Kidney glomerular epithelial cell (primary cell): ENCODE results near the gene MTMR3.
A peak's percentile ranks its signal among the peaks of the same experiment; 100 is the strongest.
"Not testable (repeated sequence)": the region's sequence is repeated elsewhere in the genome, so short reads cannot be mapped to it uniquely, and the experiment has no call there.

Source experiments
- DNase-seq: peaks from one replicate; lab custom pipeline; 2025; lab: John Stamatoyannopoulos, UW

Gene MTMR3

GRCh38 chr22:29883045-29883774 lies at the start of gene MTMR3:
TSS of gene MTMR3 (plus strand) at chr22:29883174. CDS start at chr22:29971060, 87,886 bp downstream.
- DNase-seq, result peak; percentile 67

DNA sequence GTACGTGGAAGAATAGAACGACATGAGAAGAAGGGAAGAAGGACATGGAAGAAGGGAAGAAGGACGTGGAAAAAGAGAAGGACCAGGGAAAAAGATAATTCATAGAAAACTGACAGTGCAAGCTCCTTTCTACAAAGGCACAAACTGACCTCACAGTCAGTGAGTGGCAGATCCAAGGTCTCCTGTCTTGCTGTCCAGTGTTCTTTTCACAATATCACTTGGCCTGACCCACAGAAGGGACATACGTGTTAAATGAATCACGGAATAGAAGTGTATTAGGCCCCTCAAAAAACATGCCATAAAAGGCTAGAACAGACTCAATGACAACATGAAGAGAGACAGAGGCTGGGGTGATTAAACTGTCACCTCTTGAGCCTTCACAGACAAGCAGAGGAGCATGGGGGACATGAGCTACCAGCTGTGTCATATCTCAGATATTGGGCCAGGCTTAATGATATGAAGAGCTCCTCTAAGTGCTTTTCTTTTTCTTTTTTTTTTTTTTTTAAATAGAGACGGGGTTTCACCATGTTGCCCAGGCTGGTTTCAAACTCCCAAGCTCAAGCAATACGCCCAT lies 49.5 kb upstream of the MTMR3 start:
- DNase-seq, result no peak

DNA sequence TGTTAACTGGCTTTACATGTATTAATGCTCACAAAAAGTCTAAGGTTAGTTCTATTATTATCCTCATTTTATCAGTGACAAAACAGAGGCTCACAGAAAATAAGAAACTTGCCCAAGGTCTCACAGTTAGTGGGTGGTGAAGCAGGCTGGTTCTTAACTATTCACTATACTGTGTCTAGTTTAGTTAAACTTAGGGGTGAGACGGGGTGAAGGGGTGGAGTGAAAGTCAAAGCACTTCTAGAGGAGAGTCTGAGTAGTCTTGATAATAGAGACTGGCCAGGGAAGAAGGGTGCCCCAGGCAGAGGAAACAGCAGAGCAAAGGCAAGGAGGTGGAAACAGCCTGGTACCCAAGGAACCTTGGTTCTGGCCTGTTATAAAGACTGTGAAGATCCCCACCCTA lies 48.9 kb upstream of the MTMR3 start:
- DNase-seq, result no peak

DNA sequence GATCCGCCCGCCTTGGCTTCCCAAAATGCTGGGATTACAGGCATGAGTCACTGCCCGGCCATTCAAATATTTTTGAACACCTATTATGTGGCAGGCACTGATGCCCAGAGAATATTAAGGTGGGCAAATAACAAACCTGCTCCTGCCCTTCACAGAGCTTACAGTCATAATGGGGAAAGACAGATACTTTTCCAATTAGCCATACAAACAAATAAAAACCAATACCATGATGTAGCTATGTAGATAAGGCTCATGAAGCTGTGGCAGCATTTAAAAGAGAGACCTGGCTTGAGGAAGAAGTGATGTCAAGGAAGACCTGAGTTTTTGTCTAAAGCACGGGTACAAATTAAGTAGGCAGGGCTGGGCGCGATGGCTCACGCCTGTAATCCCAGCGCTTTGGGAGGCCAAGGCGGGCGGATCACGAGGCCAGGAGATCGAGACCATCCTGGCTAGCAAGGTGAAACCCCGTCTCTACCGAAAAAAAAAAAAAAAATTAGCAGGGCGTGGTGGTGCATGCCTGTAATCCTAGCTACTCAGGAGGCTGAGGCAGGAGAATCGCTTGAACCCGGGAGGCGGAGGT lies 46.1 kb upstream of the MTMR3 start:
- not testable (repeated sequence) for DNase-seq

DNA sequence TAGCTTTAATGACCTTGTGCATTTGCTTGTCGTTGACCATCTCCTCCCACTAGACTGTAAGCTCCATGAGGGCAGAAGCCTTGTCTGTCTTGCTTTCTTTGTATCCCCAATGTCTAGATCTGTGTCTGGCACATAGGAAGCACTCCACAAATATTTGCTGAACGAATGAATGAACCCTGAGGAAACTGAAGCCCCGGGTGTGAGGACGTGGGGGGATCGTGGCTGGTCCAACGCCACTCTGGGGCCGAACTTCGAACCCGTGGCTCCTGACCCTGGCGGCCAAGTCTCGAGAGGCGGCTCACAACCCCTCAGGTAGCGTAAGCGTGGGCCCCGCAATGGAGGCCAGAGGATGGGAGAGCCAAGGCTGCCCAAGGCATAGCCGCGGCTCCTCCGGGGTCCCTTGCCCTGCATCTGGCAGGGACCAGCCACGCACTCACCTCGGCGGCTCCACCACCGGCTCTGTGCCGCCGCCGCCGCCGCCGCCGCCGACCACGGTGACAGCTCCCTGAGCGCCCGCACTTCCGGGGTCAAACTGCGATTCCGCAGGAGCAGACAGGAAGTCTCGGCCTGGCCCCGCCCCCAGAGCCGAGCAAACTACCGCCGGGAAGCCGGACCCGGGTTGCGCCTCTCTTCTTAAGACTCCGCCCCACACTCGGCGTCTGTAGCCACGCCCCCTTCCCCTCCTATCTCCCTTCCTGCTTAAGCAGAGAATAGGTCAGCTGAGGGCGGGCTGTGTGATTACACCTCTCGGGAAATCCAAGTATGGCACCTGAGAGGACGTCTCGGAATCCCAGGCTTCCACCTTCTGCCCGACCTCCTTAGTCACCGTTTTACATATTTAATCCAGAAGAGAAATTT lies 45.0 kb upstream of the MTMR3 start, which contains the start of gene ASCC2:
Gene ASCC2 (minus strand): TSS at position 534 of the 858 bp plus-strand sequence. CDS start 5,949 bp downstream, outside the sequence.
- DNase-seq, result peak; percentile 94

GRCh38 chr22:29838599-29838956 lies 44.4 kb upstream of the MTMR3 start:
- DNase-seq, result no peak

DNA sequence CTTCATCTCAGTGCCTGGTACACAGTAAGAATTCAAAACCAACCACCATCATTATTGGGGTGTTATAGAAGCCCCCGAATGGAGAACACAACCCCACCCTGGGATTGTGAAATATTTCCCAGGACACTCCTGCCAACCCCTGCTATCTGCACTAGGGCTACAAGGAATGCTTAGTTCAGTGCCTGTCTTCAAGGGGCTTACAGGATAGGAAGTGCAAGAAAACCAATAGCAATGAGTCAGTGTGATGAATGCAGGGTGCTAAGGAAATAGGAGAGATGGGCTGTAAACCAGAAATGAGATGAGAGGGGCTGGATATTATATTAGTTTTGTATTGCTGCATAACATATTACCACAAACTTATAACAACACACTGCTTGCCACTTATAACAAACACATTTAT lies 43.9 kb upstream of the MTMR3 start:
- DNase-seq, result no peak

- DNase-seq, result no peak
These were observed 42.5 kb upstream of the MTMR3 start for GRCh38 chr22:29840498-29840897.

DNA sequence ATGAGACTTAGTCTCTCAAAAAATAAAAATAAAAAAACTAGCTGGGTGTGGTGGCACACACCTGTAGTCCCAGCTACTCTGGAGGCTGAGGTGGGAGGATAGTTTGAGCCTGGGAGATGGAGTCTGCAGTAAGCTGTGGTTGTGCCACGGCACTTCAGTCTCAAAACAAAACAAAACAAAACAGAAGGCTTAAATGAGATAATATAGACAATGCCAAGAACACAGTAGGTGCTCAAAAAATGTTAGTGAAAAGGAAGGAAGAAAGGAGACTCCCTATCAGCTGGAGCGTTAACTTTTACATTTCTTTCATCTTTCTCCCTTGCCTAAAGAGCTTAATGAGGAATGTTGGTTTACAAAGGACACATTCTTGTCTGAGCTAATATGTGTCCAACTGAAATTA lies 40.8 kb upstream of the MTMR3 start:
- peak; percentile 45 for DNase-seq

GRCh38 chr22:29842740-29843139 lies 40.2 kb upstream of the MTMR3 start:
- peak; percentile 67 for DNase-seq

- no peak for DNase-seq
These were observed 36.7 kb upstream of the MTMR3 start for GRCh38 chr22:29846290-29846689.

- DNase-seq, result no peak
These were observed 34.9 kb upstream of the MTMR3 start for GRCh38 chr22:29848111-29848510.

DNA sequence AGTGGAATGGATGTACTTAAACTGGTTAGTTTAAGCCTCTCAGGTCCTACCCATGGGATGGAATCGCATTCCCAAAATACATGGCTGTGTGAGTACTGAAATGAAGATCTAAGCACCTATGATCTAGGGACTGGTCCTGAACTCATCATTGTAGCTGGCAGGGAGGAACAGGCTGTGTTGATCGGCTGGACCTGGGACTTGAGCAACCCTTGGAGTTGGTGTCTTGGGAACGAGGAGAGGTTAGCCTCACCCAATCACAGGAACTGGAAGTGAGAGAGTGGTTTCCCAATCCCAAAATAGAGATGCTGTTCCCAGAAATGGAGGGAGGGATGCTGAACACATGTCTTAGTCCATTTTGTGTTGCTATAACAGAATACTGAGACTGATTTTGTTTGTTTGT lies 28.5 kb upstream of the MTMR3 start:
- no peak for DNase-seq

GRCh38 chr22:29855611-29856181 lies 27.3 kb upstream of the MTMR3 start:
- no peak for DNase-seq

- no peak for DNase-seq
These were observed 26.5 kb upstream of the MTMR3 start for GRCh38 chr22:29856496-29856895.

DNA sequence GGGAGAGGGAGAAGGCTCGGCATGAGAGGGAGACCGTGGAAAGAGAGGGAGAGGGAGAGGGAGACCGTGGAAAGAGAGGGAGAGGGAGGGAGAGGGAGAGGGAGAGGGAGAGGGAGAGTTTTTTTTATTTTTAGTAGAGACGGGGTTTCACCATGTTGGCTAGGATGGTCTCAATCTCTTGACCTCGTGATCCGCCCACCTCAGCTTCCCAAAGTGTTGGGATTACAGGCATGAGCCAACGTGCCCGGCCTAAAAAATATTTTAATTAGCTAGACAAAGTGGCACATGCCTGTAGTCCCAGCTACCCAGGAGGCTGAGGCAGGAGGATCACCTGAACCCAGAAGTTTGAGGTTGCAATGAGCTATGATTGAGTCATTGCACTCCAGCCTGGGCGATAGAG lies 23.9 kb upstream of the MTMR3 start:
- DNase-seq, result not testable (repeated sequence)

DNA sequence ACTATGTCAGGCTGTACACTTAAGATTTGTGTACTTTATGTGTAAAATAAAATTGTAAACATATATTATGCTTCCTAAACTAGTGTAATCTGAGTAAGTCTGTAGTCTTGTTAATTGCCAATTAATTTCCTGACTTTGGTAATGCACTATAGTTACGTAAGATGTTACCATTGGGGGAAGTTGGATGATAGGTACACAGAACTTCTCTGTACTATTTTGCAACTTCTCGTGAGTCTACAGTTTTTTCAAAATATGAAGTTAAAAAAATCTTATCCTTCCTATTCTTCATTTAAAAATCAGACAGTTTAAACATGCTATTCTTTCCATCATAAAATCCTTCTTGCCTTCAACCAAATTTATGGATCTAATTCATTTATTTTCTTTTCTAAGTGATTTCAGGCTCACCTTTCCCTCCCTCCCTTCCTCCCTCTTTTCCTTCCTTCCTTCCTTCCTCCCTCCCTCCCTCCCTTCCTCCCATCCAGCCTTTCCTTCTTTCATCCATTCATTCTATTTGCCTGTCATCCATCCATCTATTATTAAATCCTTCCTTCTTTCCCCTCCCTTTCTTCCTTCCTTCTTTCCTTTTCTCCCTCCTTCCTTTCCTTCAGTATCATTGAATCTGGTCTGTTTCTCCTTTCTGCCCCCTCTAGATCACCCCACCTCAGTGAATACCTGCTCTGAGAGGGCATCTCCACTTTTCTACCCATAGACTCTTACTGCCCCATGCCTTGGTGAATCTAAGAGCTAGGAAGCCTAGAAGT lies 22.8 kb upstream of the MTMR3 start:
- DNase-seq, result no peak

DNA sequence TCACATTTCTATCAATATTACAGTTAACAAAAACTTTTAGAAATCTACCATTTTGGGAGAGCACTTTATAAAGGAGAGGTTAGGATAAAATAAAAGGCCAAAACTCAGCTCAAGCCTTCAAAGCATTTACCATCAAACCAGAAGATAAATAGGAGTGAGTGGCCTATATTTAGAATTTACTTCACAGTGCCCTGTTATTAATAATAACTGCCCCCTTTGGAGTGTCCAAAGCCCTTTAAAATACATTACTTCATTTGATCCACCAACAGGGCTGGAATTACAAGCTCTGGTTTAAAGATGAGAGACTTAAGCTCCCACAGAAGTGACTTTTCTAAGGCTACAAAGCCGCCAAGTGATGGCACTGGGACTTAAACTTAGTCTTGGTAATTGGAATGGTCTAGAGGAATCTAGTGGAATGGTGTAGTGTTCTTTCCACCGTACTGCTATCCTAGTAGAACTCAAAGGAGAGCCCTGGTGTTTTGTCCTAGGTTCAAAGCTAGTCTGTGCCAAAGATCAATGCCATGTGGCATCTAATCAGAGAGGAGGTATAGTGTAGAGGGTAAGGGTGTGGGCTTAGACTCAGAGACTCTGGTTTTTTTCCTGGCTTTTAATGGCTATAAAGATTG lies 21.2 kb upstream of the MTMR3 start:
- DNase-seq, result no peak

GRCh38 chr22:29865572-29865971 lies 17.4 kb upstream of the MTMR3 start:
- not testable (repeated sequence) for DNase-seq

DNA sequence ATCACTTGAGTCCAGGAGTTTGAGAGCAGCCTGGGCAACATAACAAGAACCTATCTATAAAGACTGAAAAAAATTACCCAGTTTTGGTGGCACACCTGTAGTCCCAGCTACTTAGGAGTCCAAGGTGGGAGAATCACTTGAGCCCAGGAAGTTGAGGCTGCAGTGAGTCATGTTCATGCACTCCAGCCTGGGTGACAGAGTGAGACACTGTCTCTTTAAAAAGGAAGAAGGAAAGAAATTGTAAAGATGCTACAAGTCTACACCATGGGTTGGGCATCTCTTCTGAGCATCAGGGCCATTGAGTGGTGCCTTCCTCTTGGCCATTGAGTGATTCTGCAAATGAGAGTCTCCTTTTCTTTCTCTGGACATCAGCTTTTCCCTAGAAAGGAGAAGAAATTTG lies 15.7 kb upstream of the MTMR3 start:
- DNase-seq, result no peak

- no peak for DNase-seq
These were observed 15.1 kb upstream of the MTMR3 start for GRCh38 chr22:29867851-29868250.
